IPS-20b (cell line): ENCODE measurements around the gene ESPL1.
"Not testable (repeated sequence)": the region's sequence is repeated elsewhere in the genome, so short reads cannot be mapped to it uniquely, and the experiment has no call there.

Source experiments
- H3K27ac ChIP-seq: one replicate; pipeline ENCODE4 v1.5.1; 2013; ENCODE audit warnings: low read length
- H3K27me3 ChIP-seq: 2 replicates; pipeline ENCODE4 v1.6.1; 2013; ENCODE audit warnings: mild to moderate bottlenecking, low read length, inconsistent platforms; ENCODE audit not compliant: insufficient read depth
- H3K36me3 ChIP-seq: 2 replicates; pipeline ENCODE4 v1.6.1; 2013; ENCODE audit warnings: low read depth, mild to moderate bottlenecking, inconsistent platforms, low read length, moderate library complexity; ENCODE audit not compliant: insufficient read depth
- H3K4me1 ChIP-seq: 2 replicates; pipeline ENCODE4 v1.6.1; 2013; ENCODE audit warnings: mild to moderate bottlenecking, control low read depth, inconsistent platforms, low read length, moderate library complexity; ENCODE audit not compliant: insufficient read depth
- H3K4me3 ChIP-seq: 2 replicates; pipeline ENCODE4 v1.5.1; 2013; ENCODE audit warnings: mild to moderate bottlenecking, low read length, inconsistent platforms
- H3K9ac ChIP-seq: 2 replicates; pipeline ENCODE4 v1.6.1; 2013; ENCODE audit warnings: low read depth, mild to moderate bottlenecking, inconsistent platforms, low read length, moderate library complexity
- H3K9me3 ChIP-seq: 2 replicates; pipeline ENCODE4 v1.6.1; 2013; ENCODE audit warnings: mild to moderate bottlenecking, low read depth, low read length, inconsistent platforms; ENCODE audit not compliant: insufficient read depth

ESPL1 gene

DNA sequence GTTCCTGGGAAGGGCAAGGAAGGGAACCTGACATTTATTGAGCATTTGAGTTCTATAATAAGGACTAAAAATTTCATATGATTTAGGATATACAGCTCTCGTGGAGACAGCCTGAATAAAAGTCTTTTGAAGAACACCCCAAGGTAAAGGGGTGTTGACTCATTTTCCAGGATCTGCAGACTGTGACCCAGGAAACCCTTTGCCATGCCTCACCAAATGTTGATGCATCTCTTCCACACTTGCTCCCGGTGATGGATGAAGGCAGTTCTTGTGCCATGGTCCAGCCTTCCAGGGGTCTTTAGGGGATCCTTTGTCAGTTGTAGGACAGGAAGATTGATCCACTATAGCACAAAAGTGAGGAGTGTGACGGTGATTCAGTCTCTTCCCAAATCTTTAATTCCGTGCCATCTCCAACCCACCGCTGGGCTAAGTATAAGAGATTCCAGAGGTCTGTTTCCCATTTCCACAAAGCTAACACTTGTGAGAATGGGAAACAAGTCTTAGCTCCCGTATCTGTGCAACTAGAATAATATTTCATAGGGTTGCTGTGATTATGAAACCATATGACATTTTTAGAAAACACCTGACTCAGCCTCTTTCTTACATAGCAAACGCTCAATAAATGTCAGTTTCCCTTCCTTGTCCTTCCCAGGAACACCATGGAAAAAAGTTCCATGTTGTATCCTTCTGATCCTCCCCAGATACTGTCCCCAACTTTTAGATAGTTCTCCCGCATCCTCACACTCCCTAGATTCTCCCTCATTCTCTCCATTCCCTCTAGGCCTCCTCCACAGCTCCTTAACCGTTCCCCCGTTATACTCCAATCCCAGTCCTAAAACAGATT is 52.5 kb downstream of the ESPL1 start:
- peaks cover 30% of the 10 kb centered on the region for H3K27me3 ChIP-seq
- peaks cover 9% of the 10 kb centered on the region for H3K4me1 ChIP-seq
- no peak overlapping the region for H3K27ac ChIP-seq
- no peaks in the 10 kb centered on the region for H3K9me3 ChIP-seq
- peak overlapping the region; percentile 95 for H3K9ac ChIP-seq
- peaks cover 27% of the 10 kb centered on the region for H3K36me3 ChIP-seq
- peak overlapping the region; percentile 94 for H3K4me3 ChIP-seq

- peak overlapping the region; percentile 1; the same call in 1 of the 2 replicates for H3K9ac ChIP-seq
- no peaks in the 10 kb centered on the region for H3K9me3 ChIP-seq
- peaks cover 67% of the 10 kb centered on the region for H3K27me3 ChIP-seq
- H3K36me3 ChIP-seq = peaks cover 6% of the 10 kb centered on the region
- no peak overlapping the region for H3K27ac ChIP-seq
- H3K4me1 ChIP-seq = peaks cover 9% of the 10 kb centered on the region
- peak overlapping the region; percentile 61 for H3K4me3 ChIP-seq
Observed at GRCh38 chr12:53324113-53324778, 56.1 kb downstream of the ESPL1 start.

DNA sequence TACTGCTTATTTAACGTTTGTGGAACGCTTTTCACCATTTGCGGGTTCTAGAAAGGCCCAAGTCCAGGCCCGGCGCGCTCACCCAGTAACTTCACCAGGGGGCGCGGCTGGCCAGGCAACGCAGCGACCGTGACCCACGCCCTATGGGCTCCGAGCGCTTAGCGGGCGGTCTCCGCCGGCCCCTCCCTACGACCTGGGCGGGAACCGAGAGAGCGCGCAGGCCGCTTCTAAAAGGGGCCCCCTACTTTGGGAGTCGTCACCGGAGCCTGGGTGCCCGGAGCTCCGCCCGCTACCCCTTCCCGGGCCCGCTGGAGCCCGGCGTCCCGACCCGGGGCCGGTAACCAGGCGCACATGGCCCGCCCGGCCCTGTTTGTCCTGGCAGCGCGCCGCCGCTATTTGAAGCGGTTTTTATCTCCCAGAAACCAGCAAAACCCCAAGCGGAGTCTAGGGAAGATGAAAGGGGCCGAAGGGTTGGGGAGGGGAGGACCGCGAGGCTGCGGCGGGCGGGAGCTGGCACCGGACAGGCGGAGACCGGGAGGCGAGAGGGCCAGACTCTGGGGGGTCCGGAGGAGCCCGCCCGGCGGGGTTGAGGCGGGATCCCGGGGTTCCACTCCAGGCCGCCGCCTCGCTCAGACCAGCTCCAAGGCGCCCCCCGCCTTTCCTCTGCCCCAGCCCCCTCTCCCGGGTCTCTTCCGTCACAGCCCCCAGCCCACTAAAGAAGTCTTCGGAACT is 56.8 kb downstream of the ESPL1 start:
- peak overlapping the region; percentile 61 for H3K4me3 ChIP-seq
- no peak overlapping the region for H3K27ac ChIP-seq
- H3K9me3 ChIP-seq = no peaks in the 10 kb centered on the region
- H3K9ac ChIP-seq = peak overlapping the region; percentile 59; the same call in 1 of the 2 replicates
- peaks cover 70% of the 10 kb centered on the region for H3K27me3 ChIP-seq
- H3K36me3 ChIP-seq = peaks cover 3% of the 10 kb centered on the region; the same call in 1 of the 2 replicates
- H3K4me1 ChIP-seq = peaks cover 9% of the 10 kb centered on the region

DNA sequence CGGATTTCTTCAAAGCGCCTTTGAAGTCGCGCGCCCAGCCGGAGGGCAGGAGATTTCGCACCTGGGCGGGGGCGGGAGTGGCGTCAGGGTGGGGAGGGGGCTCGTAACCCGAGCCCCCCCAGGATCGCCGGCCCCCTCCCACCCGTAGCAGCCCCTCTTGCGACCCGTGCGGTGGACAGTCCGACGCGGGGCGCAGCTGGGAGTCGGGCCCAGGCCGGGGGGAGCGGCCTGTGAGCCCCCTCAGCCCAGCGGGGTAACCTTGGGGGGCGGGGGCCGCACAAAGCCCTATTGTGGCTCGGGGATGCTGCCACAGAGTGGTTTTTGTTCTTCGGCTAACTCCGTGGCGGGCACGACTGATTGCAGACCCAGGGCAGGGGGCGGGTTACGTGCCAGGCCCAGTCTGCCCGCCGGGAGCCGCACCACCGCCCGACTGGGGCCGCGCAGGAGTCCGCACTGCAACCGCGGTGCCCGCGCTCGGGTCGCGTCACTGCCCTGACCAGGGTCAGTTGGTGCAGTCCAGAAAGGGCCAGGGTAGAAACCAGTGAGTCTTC is 57.5 kb downstream of the ESPL1 start:
- Histone ChIP-seq H3K27me3 (peaks cover 70% of the 10 kb centered on the region), H3K4me1 (peaks cover 9% of the 10 kb centered on the region), H3K4me3 (peak overlapping the region; percentile 61), H3K9ac (peak overlapping the region; percentile 59; the same call in 1 of the 2 replicates), H3K36me3 (no peaks in the 10 kb centered on the region), H3K9me3 (no peaks in the 10 kb centered on the region), H3K27ac (no peak overlapping the region)

- Histone ChIP-seq H3K36me3 (no peaks in the 10 kb centered on the region), H3K4me3 (0 out of 2 replicates have a peak overlapping the region, but pooled peaks have one; percentile 61), H3K4me1 (peaks cover 6% of the 10 kb centered on the region; the same call in 1 of the 2 replicates), H3K9ac (no peak overlapping the region), H3K27me3 (peaks cover 72% of the 10 kb centered on the region), H3K27ac (no peak overlapping the region), H3K9me3 (no peaks in the 10 kb centered on the region)
Observed at GRCh38 chr12:53326460-53327185, 58.5 kb downstream of the ESPL1 start.

- Histone ChIP-seq H3K4me1 (peaks cover 6% of the 10 kb centered on the region; the same call in 1 of the 2 replicates), H3K27ac (no peak overlapping the region), H3K4me3 (no peak overlapping the region), H3K27me3 (peaks cover 72% of the 10 kb centered on the region), H3K9me3 (no peaks in the 10 kb centered on the region), H3K36me3 (no peaks in the 10 kb centered on the region), H3K9ac (no peak overlapping the region)
Observed at GRCh38 chr12:53327435-53328042, 59.4 kb downstream of the ESPL1 start.

GRCh38 chr12:53328043-53328435 is 59.9 kb downstream of the ESPL1 start:
- H3K27ac ChIP-seq = no peak overlapping the region
- H3K27me3 ChIP-seq = peaks cover 66% of the 10 kb centered on the region
- H3K36me3 ChIP-seq = no peaks in the 10 kb centered on the region
- no peak overlapping the region for H3K9ac ChIP-seq
- H3K4me3 ChIP-seq = no peak overlapping the region
- H3K4me1 ChIP-seq = peaks cover 6% of the 10 kb centered on the region; the same call in 1 of the 2 replicates
- H3K9me3 ChIP-seq = no peaks in the 10 kb centered on the region

- H3K9me3 ChIP-seq = no peaks in the 10 kb centered on the region
Observed at GRCh38 chr12:53330671-53331070, 62.6 kb downstream of the ESPL1 start.

DNA sequence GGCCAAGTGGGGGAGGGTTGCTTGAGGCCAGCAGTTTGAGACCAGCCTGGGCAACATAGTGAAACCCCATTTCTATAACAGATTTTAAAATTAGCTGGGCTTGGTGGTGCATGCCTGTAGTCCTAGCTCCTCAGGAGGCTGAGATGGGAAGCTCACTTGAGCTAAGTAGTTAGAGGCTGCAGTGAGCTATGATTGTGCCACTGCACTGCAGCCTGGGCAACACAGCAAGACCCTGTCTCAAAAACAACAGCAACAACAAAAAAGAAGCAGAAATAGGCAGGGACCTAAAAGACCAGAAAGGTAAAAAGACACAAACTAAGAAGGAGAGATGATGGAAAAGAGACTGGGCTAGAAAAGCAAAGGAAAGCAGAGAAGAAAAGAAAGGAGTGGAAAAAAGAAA is 64.2 kb downstream of the ESPL1 start:
- H3K9ac ChIP-seq, H3K4me3 ChIP-seq, H3K4me1 ChIP-seq, H3K36me3 ChIP-seq, H3K27ac ChIP-seq, H3K9me3 ChIP-seq: not testable (repeated sequence)
- H3K27me3 ChIP-seq = peaks cover 35% of the 10 kb centered on the region

More at GRCh38 chr12:53330671-53331070, 62.6 kb downstream of the ESPL1 start:
- Histone ChIP-seq H3K36me3 (no peaks in the 10 kb centered on the region), H3K27ac (no peak overlapping the region), H3K4me3 (no peak overlapping the region), H3K9ac (no peak overlapping the region), H3K4me1 (no peaks in the 10 kb centered on the region; the same call in 1 of the 2 replicates), H3K27me3 (peaks cover 43% of the 10 kb centered on the region)

DNA sequence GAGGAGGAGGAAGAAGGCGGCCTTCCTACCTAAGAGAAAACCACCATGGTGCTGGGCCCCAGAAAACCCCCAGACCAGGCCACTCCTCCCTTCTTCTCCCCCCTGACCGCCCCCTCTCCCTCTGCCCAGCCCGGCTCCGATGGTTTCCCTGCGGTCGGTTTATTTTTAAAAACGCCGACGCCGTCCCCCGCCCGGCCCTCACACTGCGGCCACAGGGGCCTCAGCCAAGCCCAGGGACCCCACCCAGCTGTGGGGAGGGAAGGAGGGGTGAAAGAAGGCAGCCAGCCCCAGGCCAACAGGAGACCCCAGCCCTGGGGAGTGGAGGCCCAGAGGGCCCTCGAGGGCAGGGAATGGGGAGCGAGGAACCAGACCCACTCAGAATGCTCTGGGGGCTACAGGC is 64.6 kb downstream of the ESPL1 start:
- no peak overlapping the region for H3K27ac ChIP-seq
- H3K9ac ChIP-seq = no peak overlapping the region
- peaks cover 31% of the 10 kb centered on the region for H3K27me3 ChIP-seq
- no peaks in the 10 kb centered on the region for H3K9me3 ChIP-seq
- H3K4me1 ChIP-seq = peaks cover 3% of the 10 kb centered on the region; the same call in 1 of the 2 replicates
- H3K4me3 ChIP-seq = no peak overlapping the region
- H3K36me3 ChIP-seq = no peaks in the 10 kb centered on the region
